Colonic mucosa (tissue), 4 donors: Measurements from ENCODE around the gene FOXP2. TPM values are rescaled to one million over a fixed set of nuclear protein-coding genes. Genes with fewer than 3 reads are reported as not detected.

Source experiments
- DNase-seq: peaks from one replicate; pipeline ENCODE4 v3.0.0-alpha.2; 2020
- H3K27ac ChIP-seq: fragments of 200-600 bp; one replicate; pipeline ENCODE4 v1.8.0; 2021
- H3K27me3 ChIP-seq: fragments of 200-600 bp; one replicate; pipeline ENCODE4 v1.8.0; 2021
- H3K36me3 ChIP-seq: fragments of 200-600 bp; one replicate; pipeline ENCODE4 v1.8.0; 2021
- H3K4me1 ChIP-seq: fragments of 200-600 bp; one replicate; pipeline ENCODE4 v1.8.0; 2021; ENCODE audit warnings: mild to moderate bottlenecking
- H3K4me3 ChIP-seq: fragments of 200-600 bp; one replicate; pipeline ENCODE4 v1.8.0; 2021
- H3K9ac ChIP-seq, 2 donors: one replicate each; pipeline ENCODE4 v1.7.0; 2013; ENCODE audit warnings: control low read depth in 2 of 2, low read depth in 2 of 2, low read length in 2 of 2
- H3K9me3 ChIP-seq: fragments of 200-600 bp; one replicate; pipeline ENCODE4 v1.8.0; 2021
- CTCF ChIP-seq: fragments of 200-600 bp; IDR thresholded peaks from one replicate; pipeline ENCODE4 v1.8.0; 2022; ENCODE audit warnings: antibody characterized with exemption, mild to moderate bottlenecking
- intact Hi-C: fragments of 100-400 bp; cut with DNase I; formaldehyde crosslinking; loops from one replicate; pipeline ENCODE4 v1.14.1; 2022
- total RNA-seq, 2 donors: library from RNA; stranded (reverse); fragmentation: NEBNext Ultra II Directional in 1 of 2; extraction: Animal tissue kit (Norgen Biotek cat#: 25700) in 1 of 2; gene quantifications; one replicate each; pipeline ENCODE4 v1.2.1, GENCODE V29; 2021
- donor health status: healthy.
- donor health status: DM: no; HTN: no; CAD: no.
- donor health status: DM: no; HTN: no; CAD: no.

FOXP2 gene
- total RNA-seq, 2 donors from 2014 or later = 5.3 to 20.0 TPM

- H3K27ac ChIP-seq = no peak overlapping the region
- no peaks in the 10 kb centered on the region for H3K27me3 ChIP-seq
- H3K4me3 ChIP-seq = no peak overlapping the region
- no peak overlapping the region for H3K9ac ChIP-seq
- intact Hi-C loops = no loop called here
- no peak for TF ChIP-seq CTCF
- H3K36me3 ChIP-seq = no peaks in the 10 kb centered on the region
- H3K4me1 ChIP-seq = no peaks in the 10 kb centered on the region
- H3K9me3 ChIP-seq = no peaks in the 10 kb centered on the region
- DNase-seq = no peak
These were observed 45.0 kb downstream of the FOXP2 start for GRCh38 chr7:114459574-114459973.

- no peak for DNase-seq
- Histone ChIP-seq H3K4me3 (no peak overlapping the region), H3K27me3 (no peaks in the 10 kb centered on the region), H3K27ac (no peak overlapping the region), H3K9ac (no peak overlapping the region), H3K36me3 (no peaks in the 10 kb centered on the region), H3K9me3 (no peaks in the 10 kb centered on the region), H3K4me1 (no peaks in the 10 kb centered on the region)
- TF ChIP-seq CTCF = no peak
- intact Hi-C loops = no loop called here
These were observed 45.4 kb downstream of the FOXP2 start for GRCh38 chr7:114460021-114460420.

GRCh38 chr7:114466917-114467316 is 52.3 kb downstream of the FOXP2 start:
- TF ChIP-seq CTCF = no peak
- H3K27ac ChIP-seq = no peak overlapping the region
- H3K36me3 ChIP-seq = no peaks in the 10 kb centered on the region
- intact Hi-C loops = no loop called here
- no peaks in the 10 kb centered on the region for H3K4me1 ChIP-seq
- no peak overlapping the region for H3K9ac ChIP-seq
- no peaks in the 10 kb centered on the region for H3K27me3 ChIP-seq
- no peaks in the 10 kb centered on the region for H3K9me3 ChIP-seq
- no peak for DNase-seq
- no peak overlapping the region for H3K4me3 ChIP-seq

GRCh38 chr7:114468844-114469243 is 54.2 kb downstream of the FOXP2 start:
- no peak overlapping the region for H3K27ac ChIP-seq
- TF ChIP-seq CTCF = no peak

GRCh38 chr7:114472896-114473512 is 58.4 kb downstream of the FOXP2 start:
- Histone ChIP-seq H3K27me3 (no peaks in the 10 kb centered on the region), H3K9me3 (no peaks in the 10 kb centered on the region), H3K9ac (no peak overlapping the region), H3K36me3 (no peaks in the 10 kb centered on the region), H3K27ac (no peak overlapping the region), H3K4me3 (no peak overlapping the region), H3K4me1 (no peaks in the 10 kb centered on the region)
- TF ChIP-seq CTCF = no peak
- intact Hi-C loops = no loop called here
- DNase-seq = no peak

More at GRCh38 chr7:114468844-114469243, 54.2 kb downstream of the FOXP2 start:
- H3K36me3 ChIP-seq = no peaks in the 10 kb centered on the region
- no peak for DNase-seq
- H3K9ac ChIP-seq = no peak overlapping the region
- H3K27me3 ChIP-seq = no peaks in the 10 kb centered on the region
- no peaks in the 10 kb centered on the region for H3K9me3 ChIP-seq
- no peak overlapping the region for H3K4me3 ChIP-seq
- intact Hi-C loops = no loop called here
- H3K4me1 ChIP-seq = no peaks in the 10 kb centered on the region
